ENCODE data around the gene REXO1.

REXO1 gene

GRCh38 chr19:1860042-1860775 lies 11.9 kb upstream of the REXO1 start:
- 9 to 12% methylated on average over 32 of the region's 32 CpGs for WGBS, 2 experiments
- H3K27me3 ChIP-seq (ENCODE audit: control insufficient read depth, insufficient read depth, low read length, poor library complexity, severe bottlenecking) = peaks cover 62% of the 10 kb centered on the region
- H3K9me3 ChIP-seq (ENCODE audit: control insufficient read depth, low read length) = no peaks in the 10 kb centered on the region
- H3K36me3 ChIP-seq (ENCODE audit: control insufficient read depth, insufficient read depth, low read length) = no peaks in the 10 kb centered on the region
- H3K4me3 ChIP-seq (ENCODE audit: insufficient read depth, low read depth, low read length) = peak overlapping the region; percentile 25
- no peak overlapping the region for H3K27ac ChIP-seq (ENCODE audit: insufficient read depth, low read depth, low read length, poor library complexity, severe bottlenecking)
- peaks cover 64% of the 10 kb centered on the region for H3K4me1 ChIP-seq (ENCODE audit: control insufficient read depth, insufficient read depth, low read length)

GRCh38 chr19:1859331-1859781 lies 11.1 kb upstream of the REXO1 start:
- no peaks in the 10 kb centered on the region for H3K36me3 ChIP-seq (ENCODE audit: control insufficient read depth, insufficient read depth, low read length)
- H3K27me3 ChIP-seq (ENCODE audit: control insufficient read depth, insufficient read depth, low read length, poor library complexity, severe bottlenecking) = peaks cover 62% of the 10 kb centered on the region
- WGBS, 2 experiments = 9 to 13% methylated on average over 18 of the region's 18 CpGs
- H3K4me1 ChIP-seq (ENCODE audit: control insufficient read depth, insufficient read depth, low read length) = peaks cover 68% of the 10 kb centered on the region
- H3K27ac ChIP-seq (ENCODE audit: insufficient read depth, low read depth, low read length, poor library complexity, severe bottlenecking) = no peak overlapping the region
- no peaks in the 10 kb centered on the region for H3K9me3 ChIP-seq (ENCODE audit: control insufficient read depth, low read length)
- H3K4me3 ChIP-seq (ENCODE audit: insufficient read depth, low read depth, low read length) = peak overlapping the region; percentile 25

GRCh38 chr19:1858412-1859081 lies 10.3 kb upstream of the REXO1 start:
- H3K27me3 ChIP-seq (ENCODE audit: control insufficient read depth, insufficient read depth, low read length, poor library complexity, severe bottlenecking) = peaks cover 62% of the 10 kb centered on the region
- 80 to 82% methylated on average over 9 to 10 of the region's 10 CpGs for WGBS, 2 experiments
- H3K36me3 ChIP-seq (ENCODE audit: control insufficient read depth, insufficient read depth, low read length) = no peaks in the 10 kb centered on the region
- no peak overlapping the region for H3K27ac ChIP-seq (ENCODE audit: insufficient read depth, low read depth, low read length, poor library complexity, severe bottlenecking)
- H3K4me3 ChIP-seq (ENCODE audit: insufficient read depth, low read depth, low read length) = no peak overlapping the region
- H3K9me3 ChIP-seq (ENCODE audit: control insufficient read depth, low read length) = no peaks in the 10 kb centered on the region
- H3K4me1 ChIP-seq (ENCODE audit: control insufficient read depth, insufficient read depth, low read length) = peaks cover 74% of the 10 kb centered on the region

GRCh38 chr19:1857648-1858326 lies 9.5 kb upstream of the REXO1 start:
- Histone ChIP-seq H3K9me3 (ENCODE audit: control insufficient read depth, low read length) (no peaks in the 10 kb centered on the region), H3K4me1 (ENCODE audit: control insufficient read depth, insufficient read depth, low read length) (peaks cover 74% of the 10 kb centered on the region), H3K27me3 (ENCODE audit: control insufficient read depth, insufficient read depth, low read length, poor library complexity, severe bottlenecking) (peaks cover 60% of the 10 kb centered on the region), H3K36me3 (ENCODE audit: control insufficient read depth, insufficient read depth, low read length) (no peaks in the 10 kb centered on the region), H3K27ac (ENCODE audit: insufficient read depth, low read depth, low read length, poor library complexity, severe bottlenecking) (no peak overlapping the region), H3K4me3 (ENCODE audit: insufficient read depth, low read depth, low read length) (no peak overlapping the region)
- WGBS, 2 experiments = 60 to 61% methylated on average over 16 of the region's 16 CpGs

- WGBS, 2 experiments = 24 to 25% methylated on average over 73 of the region's 73 CpGs
- Histone ChIP-seq H3K4me3 (ENCODE audit: insufficient read depth, low read depth, low read length) (peak overlapping the region; percentile 26), H3K27me3 (ENCODE audit: control insufficient read depth, insufficient read depth, low read length, poor library complexity, severe bottlenecking) (peaks cover 51% of the 10 kb centered on the region), H3K9me3 (ENCODE audit: control insufficient read depth, low read length) (no peaks in the 10 kb centered on the region), H3K27ac (ENCODE audit: insufficient read depth, low read depth, low read length, poor library complexity, severe bottlenecking) (no peak overlapping the region), H3K36me3 (ENCODE audit: control insufficient read depth, insufficient read depth, low read length) (no peaks in the 10 kb centered on the region), H3K4me1 (ENCODE audit: control insufficient read depth, insufficient read depth, low read length) (peaks cover 73% of the 10 kb centered on the region)
These were observed 8.7 kb upstream of the REXO1 start for GRCh38 chr19:1856698-1857603.

- Histone ChIP-seq H3K4me3 (ENCODE audit: insufficient read depth, low read depth, low read length) (peak overlapping the region; percentile 6), H3K36me3 (ENCODE audit: control insufficient read depth, insufficient read depth, low read length) (no peaks in the 10 kb centered on the region), H3K4me1 (ENCODE audit: control insufficient read depth, insufficient read depth, low read length) (peaks cover 66% of the 10 kb centered on the region), H3K27me3 (ENCODE audit: control insufficient read depth, insufficient read depth, low read length, poor library complexity, severe bottlenecking) (peaks cover 45% of the 10 kb centered on the region), H3K27ac (ENCODE audit: insufficient read depth, low read depth, low read length, poor library complexity, severe bottlenecking) (no peak overlapping the region), H3K9me3 (ENCODE audit: control insufficient read depth, low read length) (no peaks in the 10 kb centered on the region)
- WGBS, 2 experiments = 78 to 83% methylated on average over 6 of the region's 6 CpGs
These were observed 8.0 kb upstream of the REXO1 start for GRCh38 chr19:1856345-1856697.

- Histone ChIP-seq H3K9me3 (ENCODE audit: control insufficient read depth, low read length) (no peaks in the 10 kb centered on the region), H3K36me3 (ENCODE audit: control insufficient read depth, insufficient read depth, low read length) (no peaks in the 10 kb centered on the region), H3K27ac (ENCODE audit: insufficient read depth, low read depth, low read length, poor library complexity, severe bottlenecking) (peak overlapping the region; percentile 67), H3K4me3 (ENCODE audit: insufficient read depth, low read depth, low read length) (no peak overlapping the region), H3K27me3 (ENCODE audit: control insufficient read depth, insufficient read depth, low read length, poor library complexity, severe bottlenecking) (peaks cover 40% of the 10 kb centered on the region), H3K4me1 (ENCODE audit: control insufficient read depth, insufficient read depth, low read length) (peaks cover 62% of the 10 kb centered on the region)
- WGBS, 2 experiments = 72 to 73% methylated on average over 13 of the region's 13 CpGs
These were observed 7.6 kb upstream of the REXO1 start for GRCh38 chr19:1855828-1856255.

- H3K9me3 ChIP-seq (ENCODE audit: control insufficient read depth, low read length) = no peaks in the 10 kb centered on the region
- H3K36me3 ChIP-seq (ENCODE audit: control insufficient read depth, insufficient read depth, low read length) = no peaks in the 10 kb centered on the region
- peak overlapping the region; percentile 16 for H3K4me3 ChIP-seq (ENCODE audit: insufficient read depth, low read depth, low read length)
- peak overlapping the region; percentile 80 for H3K27ac ChIP-seq (ENCODE audit: insufficient read depth, low read depth, low read length, poor library complexity, severe bottlenecking)
- H3K4me1 ChIP-seq (ENCODE audit: control insufficient read depth, insufficient read depth, low read length) = peaks cover 55% of the 10 kb centered on the region
- WGBS, 2 experiments = 13 to 14% methylated on average over 33 of the region's 33 CpGs
- H3K27me3 ChIP-seq (ENCODE audit: control insufficient read depth, insufficient read depth, low read length, poor library complexity, severe bottlenecking) = peaks cover 34% of the 10 kb centered on the region
These were observed 7.0 kb upstream of the REXO1 start for GRCh38 chr19:1855040-1855827.

- no peaks in the 10 kb centered on the region for H3K36me3 ChIP-seq (ENCODE audit: control insufficient read depth, insufficient read depth, low read length)
- H3K27ac ChIP-seq (ENCODE audit: insufficient read depth, low read depth, low read length, poor library complexity, severe bottlenecking) = peak overlapping the region; percentile 80
- 79 to 80% methylated on average over 37 of the region's 37 CpGs for WGBS, 2 experiments
- H3K9me3 ChIP-seq (ENCODE audit: control insufficient read depth, low read length) = no peaks in the 10 kb centered on the region
- peak overlapping the region; percentile 16 for H3K4me3 ChIP-seq (ENCODE audit: insufficient read depth, low read depth, low read length)
- H3K27me3 ChIP-seq (ENCODE audit: control insufficient read depth, insufficient read depth, low read length, poor library complexity, severe bottlenecking) = peaks cover 28% of the 10 kb centered on the region
- H3K4me1 ChIP-seq (ENCODE audit: control insufficient read depth, insufficient read depth, low read length) = peaks cover 49% of the 10 kb centered on the region
These were observed 6.3 kb upstream of the REXO1 start for GRCh38 chr19:1854542-1855039.

Data from ectodermal cell (in vitro differentiated cells).